ENCODE results near the gene ERAL1. TPM values are rescaled to one million over a fixed set of nuclear protein-coding genes. Genes with fewer than 3 reads are reported as not detected.
"Not testable (repeated sequence)": the region's sequence is repeated elsewhere in the genome, so short reads cannot be mapped to it uniquely, and the experiment has no call there.

Gene ERAL1
- total RNA-seq, 2 experiments from 2014 or later, result 30.8 to 58.0 TPM

DNA sequence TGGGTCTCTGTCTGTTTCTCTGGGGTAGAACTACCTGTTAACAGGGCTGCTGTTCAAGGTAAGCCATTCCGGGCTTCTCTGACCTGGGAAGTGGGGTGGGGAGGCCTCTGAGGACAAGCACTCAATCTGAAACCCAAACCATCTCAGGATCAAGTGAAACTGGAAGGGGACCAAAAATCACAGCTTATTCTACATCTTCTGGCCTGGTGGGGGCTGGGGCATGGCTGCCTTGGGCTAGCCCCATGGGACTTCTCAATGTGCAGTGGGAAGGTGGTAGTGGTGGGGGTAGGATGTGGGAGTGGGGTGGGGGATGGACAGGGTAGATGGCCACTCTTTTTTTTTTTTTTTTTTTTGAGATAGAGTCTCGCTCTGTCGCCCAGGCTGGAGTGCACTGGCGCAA, 37.2 kb downstream of the ERAL1 start:
- H3K9me2 ChIP-seq (ENCODE audit: insufficient read depth, low read length), result no peaks in the 10 kb centered on the region
- BruUV-seq (replicated peaks), result no TSS peak
- H3K9me3 ChIP-seq (ENCODE audit: low read length), result no peaks in the 10 kb centered on the region
- peak overlapping the region; percentile 29 for H3K27ac ChIP-seq (ENCODE audit: low read depth, low read length, poor library complexity, severe bottlenecking)
- H2AFZ ChIP-seq (ENCODE audit: low read length), result no peak overlapping the region
- H4K20me1 ChIP-seq (ENCODE audit: insufficient read depth, low read length), result no peaks in the 10 kb centered on the region
- peaks cover 20% of the 10 kb centered on the region for H3K36me3 ChIP-seq (ENCODE audit: insufficient read depth, low read length)
- ChIA-PET POLR2A (interaction anchor here (0.7 to 1.7 kb wide), 4 partner anchors 21 to 172 kb away, joined by 3 to 6 read pairs (median 4); partner anchors contain the start of genes FAM222B and RPL23A), CTCF (ENCODE audit: unreplicated experiment) (interaction anchor here (0.6 to 1.4 kb wide), 2 partner anchors 9 to 166 kb away, joined by 3 to 5 read pairs; partner anchors contain the start of gene TLCD1)
- DNase-seq (ENCODE audit: low spot score), result no peak
- intact Hi-C loops (cut with micrococcal nuclease; ENCODE audit: unreplicated experiment), result no loop called here
- no peak overlapping the region for H3K4me3 ChIP-seq (ENCODE audit: low read depth, low read length, poor library complexity, severe bottlenecking)
- peaks cover 38% of the 10 kb centered on the region for H3K79me2 ChIP-seq (ENCODE audit: insufficient read depth, low read depth, low read length)
- peaks cover 77% of the 10 kb centered on the region for H3K4me1 ChIP-seq (ENCODE audit: insufficient read depth, low read length, poor library complexity, severe bottlenecking)
- H3K4me2 ChIP-seq (ENCODE audit: low read length), result peak overlapping the region; percentile 71
- TF ChIP-seq EZH2phosphoT487 (IDR thresholded peaks at IDR 0.05; ENCODE audit: borderline replicate concordance, low read depth, low read length), result no peak
- no peak for TF ChIP-seq CTCF (conservative IDR thresholded peaks at IDR 0.05; ENCODE audit: low read length)

DNA sequence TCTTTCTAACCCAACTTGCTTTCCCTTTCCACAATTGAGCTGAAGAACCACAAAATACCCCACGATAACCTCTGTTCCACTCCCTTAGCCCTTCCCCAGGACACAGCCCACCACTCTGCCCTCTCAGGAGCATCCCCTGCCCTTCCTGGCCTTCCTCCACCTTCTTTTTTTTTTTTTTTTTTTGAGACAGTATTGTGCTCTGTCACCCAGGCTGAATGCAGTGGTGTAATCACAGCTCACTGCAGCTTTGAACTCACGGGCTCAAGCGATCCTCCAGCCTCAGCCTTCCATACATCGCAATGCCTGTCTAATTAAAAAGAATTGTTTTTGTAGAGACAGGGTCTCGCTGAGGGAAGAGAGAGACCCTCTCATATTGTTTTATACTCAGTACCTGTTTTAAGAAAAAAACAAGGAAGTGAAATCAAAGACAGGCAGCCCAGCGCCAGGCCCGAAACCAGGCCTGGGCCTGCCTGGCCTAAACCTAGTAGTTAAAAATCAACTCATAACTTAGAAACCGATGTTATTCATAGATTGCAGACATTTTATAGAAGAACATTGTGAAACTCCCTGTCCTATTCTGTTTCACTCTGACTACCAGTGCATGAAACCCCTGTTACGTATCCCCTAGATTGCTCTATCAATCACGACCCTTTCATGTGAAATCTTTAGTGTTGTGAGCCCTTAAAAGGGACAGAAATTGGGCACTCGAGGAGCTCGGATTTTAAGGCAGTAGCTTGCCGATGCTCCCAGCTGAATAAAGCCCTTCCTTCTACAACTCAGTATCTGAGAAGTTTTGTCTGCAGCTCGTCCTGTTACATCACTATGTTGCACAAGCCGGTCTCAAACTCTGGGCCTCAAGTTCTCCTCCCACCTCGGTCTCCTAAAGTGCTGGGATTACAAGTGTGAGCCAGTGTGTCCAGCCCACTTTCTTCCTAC, 38.7 kb downstream of the ERAL1 start:
- BruUV-seq (replicated peaks); H3K9me3 ChIP-seq (ENCODE audit: low read length); intact Hi-C loops (cut with micrococcal nuclease; ENCODE audit: unreplicated experiment); H3K9me2 ChIP-seq (ENCODE audit: insufficient read depth, low read length); H4K20me1 ChIP-seq (ENCODE audit: insufficient read depth, low read length); H2AFZ ChIP-seq (ENCODE audit: low read length): not testable (repeated sequence)
- CTCF ChIA-PET (ENCODE audit: unreplicated experiment), result interaction anchor here (0.6 to 1.4 kb wide), 2 partner anchors 8 to 51 kb away, joined by 5 to 8 read pairs; no protein-coding TSS in a partner anchor
- Histone ChIP-seq H3K27ac (ENCODE audit: low read depth, low read length, poor library complexity, severe bottlenecking) (peak overlapping the region; percentile 91), H3K4me2 (ENCODE audit: low read length) (peak overlapping the region; percentile 71), H3K4me1 (ENCODE audit: insufficient read depth, low read length, poor library complexity, severe bottlenecking) (peaks cover 75% of the 10 kb centered on the region), H3K4me3 (ENCODE audit: low read depth, low read length, poor library complexity, severe bottlenecking) (peak overlapping the region; percentile 53), H3K79me2 (ENCODE audit: insufficient read depth, low read depth, low read length) (peaks cover 38% of the 10 kb centered on the region), H3K36me3 (ENCODE audit: insufficient read depth, low read length) (peaks cover 25% of the 10 kb centered on the region)
- POLR2A ChIA-PET, result interaction anchor here (0.6 to 1.7 kb wide), 11 partner anchors 23 to 1036 kb away, joined by 3 to 7 read pairs (median 4); partner anchors contain the start of gene FAM222B
- DNase-seq (ENCODE audit: low spot score), result peak; percentile 54

- H3K4me1 ChIP-seq (ENCODE audit: insufficient read depth, low read length, poor library complexity, severe bottlenecking), result peaks cover 72% of the 10 kb centered on the region
- intact Hi-C loops (cut with micrococcal nuclease; ENCODE audit: unreplicated experiment), result loop anchor here (2.0 kb wide), 1 partner anchor 53 kb away; the partner anchor contains the start of gene FAM222B
- H2AFZ ChIP-seq (ENCODE audit: low read length), result no peak overlapping the region
- H3K9me3 ChIP-seq (ENCODE audit: low read length), result no peaks in the 10 kb centered on the region
- no peaks in the 10 kb centered on the region for H3K9me2 ChIP-seq (ENCODE audit: insufficient read depth, low read length)
- peak; percentile 38 for DNase-seq (ENCODE audit: low spot score)
- peaks cover 37% of the 10 kb centered on the region for H3K36me3 ChIP-seq (ENCODE audit: insufficient read depth, low read length)
- CTCF ChIA-PET (ENCODE audit: unreplicated experiment), result interaction anchor here (0.6 to 1.6 kb wide), 2 partner anchors 54 to 132 kb away, joined by 3 to 4 read pairs; no protein-coding TSS in a partner anchor
- TF ChIP-seq CTCF (conservative IDR thresholded peaks at IDR 0.05; ENCODE audit: low read length) (no peak), EZH2phosphoT487 (IDR thresholded peaks at IDR 0.05; ENCODE audit: borderline replicate concordance, low read depth, low read length) (no peak)
- POLR2A ChIA-PET, result interaction anchor here (0.9 kb wide), 1 partner anchor 9 kb away, joined by 5 read pairs; no protein-coding TSS in a partner anchor
- peaks cover 43% of the 10 kb centered on the region for H3K79me2 ChIP-seq (ENCODE audit: insufficient read depth, low read depth, low read length)
- H4K20me1 ChIP-seq (ENCODE audit: insufficient read depth, low read length), result no peaks in the 10 kb centered on the region
- H3K27ac ChIP-seq (ENCODE audit: low read depth, low read length, poor library complexity, severe bottlenecking), result peak overlapping the region; percentile 91
- BruUV-seq (replicated peaks), result no TSS peak
- peak overlapping the region; percentile 100 for H3K4me2 ChIP-seq (ENCODE audit: low read length)
- H3K4me3 ChIP-seq (ENCODE audit: low read depth, low read length, poor library complexity, severe bottlenecking), result peak overlapping the region; percentile 89
These were observed 41.1 kb downstream of the ERAL1 start for GRCh38 chr17:28895794-28896447.

Data from OCI-LY7 (cell line).